Neural crest cell (in vitro differentiated cells): Measurements from ENCODE around the gene MYO9A. TPM values are rescaled to one million over a fixed set of nuclear protein-coding genes. Genes with fewer than 3 reads are reported as not detected.

ENCODE experiments used
- DNase-seq: peaks from one replicate; pipeline ENCODE4 v3.0.0; 2021; ENCODE audit warnings: low read depth, mixed read lengths, low spot score
- H3K27ac Mint-ChIP-seq: one replicate; pipeline ENCODE4 v1.8.0; 2021; ENCODE audit warnings: mild to moderate bottlenecking, mixed read lengths; ENCODE audit not compliant: unreplicated experiment
- H3K27me3 Mint-ChIP-seq: 2 replicates; pipeline ENCODE4 v1.8.0; 2021; ENCODE audit warnings: low read depth, mild to moderate bottlenecking, mixed read lengths
- H3K36me3 Mint-ChIP-seq: 2 replicates; pipeline ENCODE4 v1.8.0; 2021; ENCODE audit warnings: low read depth, mild to moderate bottlenecking, mixed read lengths
- H3K4me1 Mint-ChIP-seq: 2 replicates; pipeline ENCODE4 v1.8.0; 2021; ENCODE audit warnings: mixed read lengths
- H3K4me3 Mint-ChIP-seq: one replicate; pipeline ENCODE4 v1.8.0; 2021; ENCODE audit warnings: mild to moderate bottlenecking, mixed read lengths
- H3K9me3 Mint-ChIP-seq: 2 replicates; pipeline ENCODE4 v1.8.0; 2021; ENCODE audit warnings: mixed read lengths
- total RNA-seq: library from RNA; stranded (reverse); gene quantifications from 2 replicates; pipeline ENCODE4 v1.2.1, GENCODE V29; 2021
- TF ChIP-seq, protein P1 (sequence below): fragments of 200-600 bp; sonication (generic); conservative IDR thresholded peaks from 2 replicates; pipeline ENCODE4 v1.5.0; 2021; ENCODE audit warnings: antibody characterized with exemption, mild to moderate bottlenecking

Gene MYO9A
- total RNA-seq, 1 donor from 2014 or later: 31.3 TPM

DNA sequence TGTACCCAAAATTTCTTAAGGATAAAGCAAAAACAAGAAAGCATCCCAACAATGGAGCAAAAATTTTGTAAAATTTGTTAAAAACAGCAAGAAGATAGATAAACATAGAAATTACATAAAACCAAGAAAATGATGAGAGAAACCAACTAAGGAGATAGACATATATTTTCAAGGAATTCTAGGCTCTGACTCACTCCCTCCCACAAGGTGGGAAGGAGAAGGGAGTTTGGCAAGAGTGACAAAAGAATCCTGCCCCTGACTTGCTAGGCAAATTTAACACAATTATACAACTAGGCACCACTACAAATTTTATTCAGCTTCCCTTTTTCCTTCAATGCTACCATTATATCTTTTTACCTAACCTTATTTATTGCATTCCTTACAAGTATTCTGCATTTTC lies 70.9 kb downstream of the MYO9A start:
- no peaks in the 10 kb centered on the region for H3K4me1 Mint-ChIP-seq
- peaks cover 15% of the 10 kb centered on the region for H3K36me3 Mint-ChIP-seq
- no peak overlapping the region for H3K4me3 Mint-ChIP-seq
- TF ChIP-seq, protein P1, sequence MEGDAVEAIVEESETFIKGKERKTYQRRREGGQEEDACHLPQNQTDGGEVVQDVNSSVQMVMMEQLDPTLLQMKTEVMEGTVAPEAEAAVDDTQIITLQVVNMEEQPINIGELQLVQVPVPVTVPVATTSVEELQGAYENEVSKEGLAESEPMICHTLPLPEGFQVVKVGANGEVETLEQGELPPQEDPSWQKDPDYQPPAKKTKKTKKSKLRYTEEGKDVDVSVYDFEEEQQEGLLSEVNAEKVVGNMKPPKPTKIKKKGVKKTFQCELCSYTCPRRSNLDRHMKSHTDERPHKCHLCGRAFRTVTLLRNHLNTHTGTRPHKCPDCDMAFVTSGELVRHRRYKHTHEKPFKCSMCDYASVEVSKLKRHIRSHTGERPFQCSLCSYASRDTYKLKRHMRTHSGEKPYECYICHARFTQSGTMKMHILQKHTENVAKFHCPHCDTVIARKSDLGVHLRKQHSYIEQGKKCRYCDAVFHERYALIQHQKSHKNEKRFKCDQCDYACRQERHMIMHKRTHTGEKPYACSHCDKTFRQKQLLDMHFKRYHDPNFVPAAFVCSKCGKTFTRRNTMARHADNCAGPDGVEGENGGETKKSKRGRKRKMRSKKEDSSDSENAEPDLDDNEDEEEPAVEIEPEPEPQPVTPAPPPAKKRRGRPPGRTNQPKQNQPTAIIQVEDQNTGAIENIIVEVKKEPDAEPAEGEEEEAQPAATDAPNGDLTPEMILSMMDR: no peak
- H3K27ac Mint-ChIP-seq: no peak overlapping the region
- no peaks in the 10 kb centered on the region for H3K9me3 Mint-ChIP-seq
- no peaks in the 10 kb centered on the region for H3K27me3 Mint-ChIP-seq
- DNase-seq: no peak

- Mint-ChIP-seq H3K4me1 (no peaks in the 10 kb centered on the region), H3K4me3 (no peak overlapping the region), H3K36me3 (peaks cover 17% of the 10 kb centered on the region), H3K27me3 (no peaks in the 10 kb centered on the region), H3K9me3 (no peaks in the 10 kb centered on the region), H3K27ac (no peak overlapping the region)
- TF ChIP-seq, protein P1: no peak
- DNase-seq: no peak
Measured at GRCh38 chr15:72044956-72045355, 73.0 kb downstream of the MYO9A start.

- no peaks in the 10 kb centered on the region for H3K4me1 Mint-ChIP-seq
- peaks cover 3% of the 10 kb centered on the region for H3K9me3 Mint-ChIP-seq
- DNase-seq: no peak
- TF ChIP-seq, protein P1: no peak
- H3K4me3 Mint-ChIP-seq: no peak overlapping the region
- no peak overlapping the region for H3K27ac Mint-ChIP-seq
- H3K36me3 Mint-ChIP-seq: peaks cover 23% of the 10 kb centered on the region
- H3K27me3 Mint-ChIP-seq: no peaks in the 10 kb centered on the region
Measured at GRCh38 chr15:72042865-72043264, 75.1 kb downstream of the MYO9A start.

DNA sequence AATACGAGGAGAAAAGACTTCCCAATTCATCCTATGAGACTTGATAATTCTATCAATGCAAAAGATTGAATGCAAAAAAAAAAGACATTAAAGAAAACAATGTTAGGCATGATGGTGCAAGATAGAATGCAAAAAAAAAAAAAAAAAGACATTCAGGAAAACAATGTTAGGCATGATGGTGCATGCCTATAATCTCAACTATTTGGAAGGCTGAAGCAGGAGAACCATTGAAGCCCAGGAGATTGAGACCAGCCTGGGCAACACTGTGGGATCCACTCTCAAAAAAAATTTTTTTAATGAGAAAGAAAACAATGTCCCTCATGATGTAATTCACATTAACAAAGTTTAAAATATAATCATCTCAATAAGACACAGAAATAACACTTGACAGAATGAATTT lies 75.9 kb downstream of the MYO9A start:
- TF ChIP-seq, protein P1: no peak
- DNase-seq: no peak
- H3K4me1 Mint-ChIP-seq: no peaks in the 10 kb centered on the region
- peaks cover 29% of the 10 kb centered on the region for H3K36me3 Mint-ChIP-seq
- peaks cover 5% of the 10 kb centered on the region for H3K9me3 Mint-ChIP-seq
- H3K27me3 Mint-ChIP-seq: no peaks in the 10 kb centered on the region
- H3K4me3 Mint-ChIP-seq: no peak overlapping the region
- no peak overlapping the region for H3K27ac Mint-ChIP-seq

- Mint-ChIP-seq H3K9me3 (peaks cover 6% of the 10 kb centered on the region), H3K36me3 (peaks cover 26% of the 10 kb centered on the region), H3K4me1 (no peaks in the 10 kb centered on the region), H3K27ac (no peak overlapping the region), H3K27me3 (no peaks in the 10 kb centered on the region), H3K4me3 (no peak overlapping the region)
- TF ChIP-seq, protein P1: no peak
- DNase-seq: no peak
Measured at GRCh38 chr15:72037321-72037720, 80.6 kb downstream of the MYO9A start.
